CD4-positive, alpha-beta T cell treated with Interleukin-17A for 1 hour (primary cell): Measurements from ENCODE around the gene ADIPOR2.
"Not testable (repeated sequence)": the region's sequence is repeated elsewhere in the genome, so short reads cannot be mapped to it uniquely, and the experiment has no call there.

Experiments
- DNase-seq: peaks from one replicate; pipeline ENCODE4 v3.0.0-alpha.2; 2020

The ADIPOR2 gene

GRCh38 chr12:1705774-1706631, 15.1 kb downstream of the ADIPOR2 start:
- no peak for DNase-seq

- no peak for DNase-seq
Observed at GRCh38 chr12:1706632-1706980, 15.7 kb downstream of the ADIPOR2 start.

- DNase-seq: no peak
Observed at GRCh38 chr12:1707051-1707450, 16.2 kb downstream of the ADIPOR2 start.

- not testable (repeated sequence) for DNase-seq
Observed at GRCh38 chr12:1709968-1710367, 19.1 kb downstream of the ADIPOR2 start.

- DNase-seq: not testable (repeated sequence)
Observed at GRCh38 chr12:1710870-1711269, 20.0 kb downstream of the ADIPOR2 start.

- DNase-seq: not testable (repeated sequence)
Observed at GRCh38 chr12:1711536-1712211, 20.8 kb downstream of the ADIPOR2 start.

GRCh38 chr12:1712305-1712704, 21.4 kb downstream of the ADIPOR2 start:
- not testable (repeated sequence) for DNase-seq

- DNase-seq: not testable (repeated sequence)
Observed at GRCh38 chr12:1712852-1713251, 22.0 kb downstream of the ADIPOR2 start.

GRCh38 chr12:1713783-1714348, 23.0 kb downstream of the ADIPOR2 start:
- not testable (repeated sequence) for DNase-seq

- DNase-seq: not testable (repeated sequence)
Observed at GRCh38 chr12:1715459-1715858, 24.6 kb downstream of the ADIPOR2 start.

- no peak for DNase-seq
Observed at GRCh38 chr12:1716215-1716862, 25.5 kb downstream of the ADIPOR2 start.

- DNase-seq: no peak
Observed at GRCh38 chr12:1716911-1717310, 26.0 kb downstream of the ADIPOR2 start.

- DNase-seq: no peak
Observed at GRCh38 chr12:1719139-1719538, 28.3 kb downstream of the ADIPOR2 start.

GRCh38 chr12:1720494-1720893, 29.6 kb downstream of the ADIPOR2 start:
- DNase-seq: no peak

- no peak for DNase-seq
Observed at GRCh38 chr12:1723721-1724120, 32.9 kb downstream of the ADIPOR2 start.

GRCh38 chr12:1724250-1724649, 33.4 kb downstream of the ADIPOR2 start:
- no peak for DNase-seq

- DNase-seq: no peak
Observed at GRCh38 chr12:1726753-1727152, 35.9 kb downstream of the ADIPOR2 start.

GRCh38 chr12:1728824-1729223, 38.0 kb downstream of the ADIPOR2 start:
- no peak for DNase-seq

GRCh38 chr12:1731019-1731687, 40.3 kb downstream of the ADIPOR2 start:
- DNase-seq: no peak

- DNase-seq: not testable (repeated sequence)
Observed at GRCh38 chr12:1731688-1732078, 40.8 kb downstream of the ADIPOR2 start.

- DNase-seq: no peak
Observed at GRCh38 chr12:1732914-1733313, 42.0 kb downstream of the ADIPOR2 start.

- not testable (repeated sequence) for DNase-seq
Observed at GRCh38 chr12:1733712-1734111, 42.8 kb downstream of the ADIPOR2 start.
